ENCODE results near the gene IL15RA. TPM values are rescaled to one million over a fixed set of nuclear protein-coding genes. Genes with fewer than 3 reads are reported as not detected.

IL15RA gene
- total RNA-seq, 1 donor from 2014 or later, result 41.0 TPM

- Histone ChIP-seq H3K36me3 (no peaks in the 10 kb centered on the region), H3K27ac (no peak overlapping the region), H3K9me3 (no peaks in the 10 kb centered on the region), H3K4me3 (no peak overlapping the region), H3K4me1 (peaks cover 11% of the 10 kb centered on the region), H3K27me3 (no peaks in the 10 kb centered on the region)
- intact Hi-C loops (cut with DNase I), result no loop called here
- DNase-seq (ENCODE audit: extremely low spot score in 2 of 2), result no peak
- TF ChIP-seq POLR2A (IDR thresholded peaks at IDR 0.05) (no peak), POLR2AphosphoS5 (IDR thresholded peaks at IDR 0.05; ENCODE audit: insufficient read depth in 1 of 2, low read depth in 1 of 2) (no peak)
- TF ChIP-seq, protein P1, sequence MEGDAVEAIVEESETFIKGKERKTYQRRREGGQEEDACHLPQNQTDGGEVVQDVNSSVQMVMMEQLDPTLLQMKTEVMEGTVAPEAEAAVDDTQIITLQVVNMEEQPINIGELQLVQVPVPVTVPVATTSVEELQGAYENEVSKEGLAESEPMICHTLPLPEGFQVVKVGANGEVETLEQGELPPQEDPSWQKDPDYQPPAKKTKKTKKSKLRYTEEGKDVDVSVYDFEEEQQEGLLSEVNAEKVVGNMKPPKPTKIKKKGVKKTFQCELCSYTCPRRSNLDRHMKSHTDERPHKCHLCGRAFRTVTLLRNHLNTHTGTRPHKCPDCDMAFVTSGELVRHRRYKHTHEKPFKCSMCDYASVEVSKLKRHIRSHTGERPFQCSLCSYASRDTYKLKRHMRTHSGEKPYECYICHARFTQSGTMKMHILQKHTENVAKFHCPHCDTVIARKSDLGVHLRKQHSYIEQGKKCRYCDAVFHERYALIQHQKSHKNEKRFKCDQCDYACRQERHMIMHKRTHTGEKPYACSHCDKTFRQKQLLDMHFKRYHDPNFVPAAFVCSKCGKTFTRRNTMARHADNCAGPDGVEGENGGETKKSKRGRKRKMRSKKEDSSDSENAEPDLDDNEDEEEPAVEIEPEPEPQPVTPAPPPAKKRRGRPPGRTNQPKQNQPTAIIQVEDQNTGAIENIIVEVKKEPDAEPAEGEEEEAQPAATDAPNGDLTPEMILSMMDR (IDR thresholded peaks at IDR 0.05), result no peak
Observed at GRCh38 chr10:6010569-6010968, 33.2 kb upstream of the IL15RA start.

GRCh38 chr10:6009961-6010360 is 32.6 kb upstream of the IL15RA start:
- TF ChIP-seq, protein P1 (IDR thresholded peaks at IDR 0.05), result no peak
- TF ChIP-seq POLR2A (IDR thresholded peaks at IDR 0.05) (no peak), POLR2AphosphoS5 (IDR thresholded peaks at IDR 0.05; ENCODE audit: insufficient read depth in 1 of 2, low read depth in 1 of 2) (no peak)
- Histone ChIP-seq H3K4me3 (no peak overlapping the region), H3K4me1 (peaks cover 11% of the 10 kb centered on the region), H3K27ac (peak overlapping the region; percentile 74), H3K9me3 (no peaks in the 10 kb centered on the region), H3K27me3 (no peaks in the 10 kb centered on the region), H3K36me3 (no peaks in the 10 kb centered on the region)
- intact Hi-C loops (cut with DNase I), result no loop called here
- no peak for DNase-seq (ENCODE audit: extremely low spot score in 2 of 2)

DNA sequence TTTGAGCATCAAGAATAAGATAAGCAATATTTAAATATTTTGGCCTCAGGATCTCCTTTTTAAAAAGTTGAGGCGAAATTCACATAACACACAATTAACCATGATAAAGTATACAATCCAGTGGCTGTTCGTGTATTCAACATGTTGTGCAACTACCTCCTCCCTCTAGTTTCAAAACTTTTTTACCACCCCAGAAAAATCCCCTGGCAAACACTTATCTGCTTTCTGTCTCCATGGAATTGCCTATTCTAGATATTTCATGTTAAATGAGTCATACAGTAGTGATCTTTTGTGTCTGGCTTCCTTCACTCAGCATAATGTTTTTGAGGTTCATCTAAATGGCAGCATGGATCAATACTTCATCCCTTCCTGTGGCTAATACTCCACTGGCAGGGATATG is 31.8 kb upstream of the IL15RA start:
- H3K36me3 ChIP-seq, result no peaks in the 10 kb centered on the region
- H3K27ac ChIP-seq, result peak overlapping the region; percentile 74
- TF ChIP-seq POLR2A (IDR thresholded peaks at IDR 0.05) (no peak), POLR2AphosphoS5 (IDR thresholded peaks at IDR 0.05; ENCODE audit: insufficient read depth in 1 of 2, low read depth in 1 of 2) (peak; percentile 42 to 48)
- no peaks in the 10 kb centered on the region for H3K27me3 ChIP-seq
- DNase-seq (ENCODE audit: extremely low spot score in 2 of 2), result no peak
- intact Hi-C loops (cut with DNase I), result no loop called here
- peaks cover 11% of the 10 kb centered on the region for H3K4me1 ChIP-seq
- peak overlapping the region in 1 of 2 donors; percentile 27 for H3K4me3 ChIP-seq
- no peaks in the 10 kb centered on the region for H3K9me3 ChIP-seq

- Histone ChIP-seq H3K36me3 (no peaks in the 10 kb centered on the region), H3K4me1 (peaks cover 11% of the 10 kb centered on the region), H3K9me3 (no peaks in the 10 kb centered on the region), H3K27ac (peak overlapping the region; percentile 74), H3K4me3 (peak overlapping the region in 1 of 2 donors; percentile 27), H3K27me3 (no peaks in the 10 kb centered on the region)
- no peak for DNase-seq (ENCODE audit: extremely low spot score in 2 of 2)
- intact Hi-C loops (cut with DNase I), result no loop called here
- TF ChIP-seq, protein P1 (IDR thresholded peaks at IDR 0.05), result no peak
- TF ChIP-seq POLR2AphosphoS5 (IDR thresholded peaks at IDR 0.05; ENCODE audit: insufficient read depth in 1 of 2, low read depth in 1 of 2), result no peak
- no peak for TF ChIP-seq POLR2A (IDR thresholded peaks at IDR 0.05)
Observed at GRCh38 chr10:6008497-6009142, 31.3 kb upstream of the IL15RA start.

- Histone ChIP-seq H3K9me3 (no peaks in the 10 kb centered on the region), H3K27me3 (no peaks in the 10 kb centered on the region), H3K4me3 (no peak overlapping the region), H3K27ac (peak overlapping the region; percentile 74), H3K36me3 (no peaks in the 10 kb centered on the region), H3K4me1 (peaks cover 11% of the 10 kb centered on the region)
- DNase-seq (ENCODE audit: extremely low spot score in 2 of 2), result no peak
- TF ChIP-seq, protein P1 (IDR thresholded peaks at IDR 0.05), result no peak
- TF ChIP-seq POLR2AphosphoS5 (IDR thresholded peaks at IDR 0.05; ENCODE audit: insufficient read depth in 1 of 2, low read depth in 1 of 2), result no peak
- TF ChIP-seq POLR2A (IDR thresholded peaks at IDR 0.05), result no peak
- intact Hi-C loops (cut with DNase I), result no loop called here
Observed at GRCh38 chr10:6006991-6007390, 29.6 kb upstream of the IL15RA start.
